Fibroblast of skin of right biceps (primary cell): ENCODE data around the gene WBP2.

Experiments
- DNase-seq: peaks from one replicate; pipeline ENCODE4 v3.0.0-alpha.2; 2013

The WBP2 gene

GRCh38 chr17:75843577-75844529 lies 11.3 kb downstream of the WBP2 start, which contains the start of gene UNC13D:
TSS of gene UNC13D (minus strand) at chr17:75844404. CDS start at chr17:75844337, 67 bp downstream.
- no peak for DNase-seq

GRCh38 chr17:75842963-75843576 lies 12.1 kb downstream of the WBP2 start:
- no peak for DNase-seq

- DNase-seq = no peak
Measured at GRCh38 chr17:75842411-75842810, 12.7 kb downstream of the WBP2 start.

GRCh38 chr17:75840799-75841164 lies 14.4 kb downstream of the WBP2 start:
- no peak for DNase-seq

GRCh38 chr17:75839942-75840798 lies 15.0 kb downstream of the WBP2 start:
- no peak for DNase-seq

GRCh38 chr17:75838410-75838809 lies 16.7 kb downstream of the WBP2 start:
- DNase-seq = no peak

GRCh38 chr17:75837899-75838298 lies 17.2 kb downstream of the WBP2 start:
- no peak for DNase-seq

- no peak for DNase-seq
Measured at GRCh38 chr17:75836605-75837004, 18.5 kb downstream of the WBP2 start.

- DNase-seq = no peak
Measured at GRCh38 chr17:75835654-75835987, 19.5 kb downstream of the WBP2 start.

- no peak for DNase-seq
Measured at GRCh38 chr17:75834928-75835653, 20.0 kb downstream of the WBP2 start.

GRCh38 chr17:75834279-75834920 lies 20.7 kb downstream of the WBP2 start:
- DNase-seq = no peak

GRCh38 chr17:75832652-75833400 lies 22.3 kb downstream of the WBP2 start:
- DNase-seq = no peak

- peak; percentile 71 for DNase-seq
Measured at GRCh38 chr17:75832164-75832651, 22.9 kb downstream of the WBP2 start.

GRCh38 chr17:75831032-75831571 lies 24.0 kb downstream of the WBP2 start:
- no peak for DNase-seq

- DNase-seq = no peak
Measured at GRCh38 chr17:75830164-75831031, 24.7 kb downstream of the WBP2 start.

GRCh38 chr17:75829747-75830146 lies 25.4 kb downstream of the WBP2 start:
- no peak for DNase-seq

GRCh38 chr17:75828741-75829140 lies 26.4 kb downstream of the WBP2 start:
- no peak for DNase-seq

- no peak for DNase-seq
Measured at GRCh38 chr17:75828076-75828400, 27.1 kb downstream of the WBP2 start.

- peak; percentile 66 for DNase-seq
Measured at GRCh38 chr17:75827308-75828075, 27.6 kb downstream of the WBP2 start.
